HUES6 (cell line): Measurements from ENCODE around the gene MED16.

Experiments used
- H3K27ac ChIP-seq: 2 replicates; pipeline ENCODE4 v1.7.0; 2013; ENCODE audit warnings: low read depth, mild to moderate bottlenecking, low read length, inconsistent platforms
- H3K27me3 ChIP-seq: 2 replicates; pipeline ENCODE4 v1.6.1; 2013; ENCODE audit warnings: low read length; ENCODE audit not compliant: control insufficient read depth, insufficient read depth
- H3K36me3 ChIP-seq: 2 replicates; pipeline ENCODE4 v1.6.1; 2013; ENCODE audit warnings: low read length; ENCODE audit not compliant: control insufficient read depth, insufficient read depth
- H3K4me1 ChIP-seq: 2 replicates; pipeline ENCODE4 v1.6.1; 2013; ENCODE audit warnings: low read length; ENCODE audit not compliant: control insufficient read depth, insufficient read depth
- H3K4me3 ChIP-seq: 2 replicates; pipeline ENCODE4 v1.5.1; 2013; ENCODE audit warnings: low read depth, low read length
- H3K9ac ChIP-seq: one replicate; pipeline ENCODE4 v1.6.1; 2013; ENCODE audit warnings: mild to moderate bottlenecking, low read length
- H3K9me3 ChIP-seq: 2 replicates; pipeline ENCODE4 v1.6.1; 2013; ENCODE audit warnings: low read depth, low read length; ENCODE audit not compliant: control insufficient read depth, insufficient read depth

MED16 gene

GRCh38 chr19:934197-934840, 41.3 kb upstream of the MED16 start:
- Histone ChIP-seq H3K27ac (peak overlapping the region; percentile 96; the same call in 1 of the 2 replicates), H3K36me3 (peaks cover 58% of the 10 kb centered on the region), H3K9ac (no peak overlapping the region), H3K9me3 (no peaks in the 10 kb centered on the region), H3K4me3 (no peak overlapping the region), H3K27me3 (no peaks in the 10 kb centered on the region), H3K4me1 (peaks cover 25% of the 10 kb centered on the region)

DNA sequence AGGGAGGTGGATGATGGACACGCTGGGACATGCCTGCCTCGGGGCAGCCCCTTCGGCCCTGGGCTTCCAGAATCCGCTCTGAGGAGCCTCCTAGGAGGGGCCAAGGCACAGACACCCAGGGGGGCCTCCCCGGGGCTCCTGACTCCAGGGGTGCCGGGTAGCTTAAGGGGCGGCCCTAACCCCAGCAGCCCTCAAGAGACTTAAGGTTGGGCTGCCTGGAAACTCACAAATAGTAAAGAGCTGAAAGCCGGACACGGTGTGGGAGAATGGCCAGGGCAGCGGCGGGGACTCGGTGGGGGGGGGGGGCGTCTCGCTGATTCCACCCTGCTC, 40.5 kb upstream of the MED16 start:
- no peaks in the 10 kb centered on the region for H3K9me3 ChIP-seq
- peaks cover 28% of the 10 kb centered on the region for H3K4me1 ChIP-seq
- H3K4me3 ChIP-seq: no peak overlapping the region
- no peaks in the 10 kb centered on the region for H3K27me3 ChIP-seq
- peak overlapping the region; percentile 46 for H3K9ac ChIP-seq
- peaks cover 61% of the 10 kb centered on the region for H3K36me3 ChIP-seq
- H3K27ac ChIP-seq: peak overlapping the region; percentile 96

DNA sequence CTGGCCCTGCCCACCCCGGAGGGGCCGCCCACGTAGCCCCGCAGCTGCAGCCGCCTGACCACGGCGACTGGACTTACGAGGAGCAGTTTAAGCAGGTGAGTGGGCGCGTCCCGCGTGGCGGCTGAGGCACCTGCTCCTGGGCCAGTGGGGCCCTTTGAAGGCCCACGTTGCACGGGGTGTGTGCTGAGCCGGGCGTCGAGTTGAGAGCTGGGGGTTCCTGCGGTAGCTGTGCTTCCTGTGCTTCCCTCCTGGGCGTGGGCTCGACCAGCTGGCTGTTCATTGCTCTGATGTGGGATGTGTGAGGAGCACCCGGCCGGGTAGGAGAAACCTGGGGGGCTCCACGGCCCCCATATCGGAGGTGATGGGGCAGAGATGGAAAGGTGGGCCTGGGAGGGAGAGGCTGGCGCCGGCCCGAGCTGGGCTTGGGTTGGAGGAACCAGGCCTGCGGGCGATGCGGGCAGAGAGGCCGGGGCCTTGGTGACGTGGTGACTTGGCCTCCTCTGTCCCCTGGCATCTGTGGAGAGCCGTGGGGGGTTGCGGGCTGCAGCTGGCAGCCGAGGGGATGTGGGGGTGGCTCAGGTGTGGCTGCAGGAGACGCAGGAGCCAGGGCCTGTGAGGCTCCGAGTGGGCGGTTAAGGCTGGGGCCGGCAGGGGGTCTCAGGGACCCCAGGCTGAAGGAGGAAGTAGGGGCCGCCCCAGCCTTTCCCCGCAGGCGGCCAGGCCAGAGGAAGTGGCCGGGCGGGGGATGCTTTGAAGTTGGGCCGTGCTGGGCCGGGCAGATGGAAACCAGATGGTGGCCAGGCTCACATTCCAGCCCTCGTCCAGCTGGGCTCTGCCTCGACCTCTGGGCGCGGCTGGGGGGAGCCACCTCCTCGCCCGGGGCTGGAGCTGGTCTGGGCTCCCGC, 39.9 kb upstream of the MED16 start:
- Histone ChIP-seq H3K9me3 (no peaks in the 10 kb centered on the region), H3K27me3 (no peaks in the 10 kb centered on the region), H3K4me3 (no peak overlapping the region; the same call in 1 of the 2 replicates), H3K27ac (peak overlapping the region; percentile 96), H3K4me1 (peaks cover 32% of the 10 kb centered on the region), H3K9ac (peak overlapping the region; percentile 61), H3K36me3 (peaks cover 57% of the 10 kb centered on the region)

DNA sequence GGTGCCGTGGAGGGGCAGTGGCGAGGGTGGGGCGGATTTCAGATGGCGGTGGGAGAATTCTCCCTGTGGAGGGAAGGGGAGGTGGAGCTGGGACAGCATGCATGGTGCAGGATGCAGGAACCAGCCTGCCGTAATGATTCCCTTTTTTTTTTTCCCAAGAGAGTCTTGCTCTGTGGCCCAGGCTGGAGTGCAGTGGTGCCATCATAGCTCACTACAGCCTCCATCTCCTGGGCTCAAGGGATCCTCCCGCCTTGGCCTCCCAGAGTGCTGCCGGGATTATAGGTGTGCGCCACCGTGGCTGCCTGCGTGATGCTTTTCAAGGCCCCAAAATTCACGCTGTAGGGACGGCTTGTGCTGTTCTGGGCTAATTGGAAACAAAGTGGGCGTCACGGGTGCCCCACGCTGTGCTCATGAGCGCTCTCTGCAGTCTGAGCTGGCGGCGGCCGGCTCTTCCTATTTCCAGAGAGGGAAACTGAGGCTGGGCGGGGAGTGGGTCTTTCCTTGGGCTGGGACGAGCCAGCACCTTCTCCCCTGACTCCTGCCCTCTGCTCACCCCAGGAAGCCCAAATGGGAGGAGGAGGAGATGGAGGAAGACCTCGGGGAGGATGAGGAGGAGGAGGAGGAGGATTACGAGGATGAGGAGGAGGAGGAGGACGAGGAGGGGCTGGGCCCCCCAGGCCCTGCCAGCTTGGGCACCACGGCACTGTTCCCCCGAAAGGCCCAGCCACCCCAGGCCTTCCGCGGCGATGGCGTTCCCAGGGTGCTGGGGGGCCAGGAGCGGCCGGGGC, 39.1 kb upstream of the MED16 start:
- H3K4me3 ChIP-seq: no peak overlapping the region
- H3K27ac ChIP-seq: peak overlapping the region; percentile 96
- no peaks in the 10 kb centered on the region for H3K27me3 ChIP-seq
- peaks cover 52% of the 10 kb centered on the region for H3K36me3 ChIP-seq
- peak overlapping the region; percentile 61 for H3K9ac ChIP-seq
- H3K9me3 ChIP-seq: no peaks in the 10 kb centered on the region
- peaks cover 36% of the 10 kb centered on the region for H3K4me1 ChIP-seq

DNA sequence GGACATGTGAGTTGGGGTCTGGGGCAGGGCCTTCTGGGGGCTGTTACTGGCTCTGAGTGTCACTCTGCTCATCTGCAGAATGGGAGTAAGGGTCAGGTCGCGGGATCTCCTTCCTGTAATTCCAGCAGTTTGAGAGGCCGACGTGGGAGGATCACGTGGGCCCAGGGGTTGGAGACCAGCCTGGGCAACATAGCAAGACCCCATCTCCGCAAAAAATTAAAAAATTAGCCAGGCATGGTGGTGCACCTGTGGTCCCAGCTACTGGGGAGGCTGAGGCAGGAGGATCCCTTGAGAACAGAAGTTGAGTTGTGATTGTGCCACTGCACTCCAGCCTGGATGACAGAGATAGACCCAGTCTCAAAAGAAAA, 36.9 kb upstream of the MED16 start:
- H3K4me1 ChIP-seq: peaks cover 36% of the 10 kb centered on the region
- H3K9ac ChIP-seq: no peak overlapping the region
- H3K4me3 ChIP-seq: no peak overlapping the region
- no peaks in the 10 kb centered on the region for H3K27me3 ChIP-seq
- no peaks in the 10 kb centered on the region for H3K9me3 ChIP-seq
- H3K27ac ChIP-seq: no peak overlapping the region
- peaks cover 40% of the 10 kb centered on the region for H3K36me3 ChIP-seq

GRCh38 chr19:929203-929890, 36.4 kb upstream of the MED16 start:
- Histone ChIP-seq H3K27me3 (no peaks in the 10 kb centered on the region), H3K9ac (peak overlapping the region; percentile 10), H3K4me1 (peaks cover 32% of the 10 kb centered on the region), H3K27ac (no peak overlapping the region), H3K4me3 (no peak overlapping the region), H3K36me3 (peaks cover 38% of the 10 kb centered on the region), H3K9me3 (no peaks in the 10 kb centered on the region)

DNA sequence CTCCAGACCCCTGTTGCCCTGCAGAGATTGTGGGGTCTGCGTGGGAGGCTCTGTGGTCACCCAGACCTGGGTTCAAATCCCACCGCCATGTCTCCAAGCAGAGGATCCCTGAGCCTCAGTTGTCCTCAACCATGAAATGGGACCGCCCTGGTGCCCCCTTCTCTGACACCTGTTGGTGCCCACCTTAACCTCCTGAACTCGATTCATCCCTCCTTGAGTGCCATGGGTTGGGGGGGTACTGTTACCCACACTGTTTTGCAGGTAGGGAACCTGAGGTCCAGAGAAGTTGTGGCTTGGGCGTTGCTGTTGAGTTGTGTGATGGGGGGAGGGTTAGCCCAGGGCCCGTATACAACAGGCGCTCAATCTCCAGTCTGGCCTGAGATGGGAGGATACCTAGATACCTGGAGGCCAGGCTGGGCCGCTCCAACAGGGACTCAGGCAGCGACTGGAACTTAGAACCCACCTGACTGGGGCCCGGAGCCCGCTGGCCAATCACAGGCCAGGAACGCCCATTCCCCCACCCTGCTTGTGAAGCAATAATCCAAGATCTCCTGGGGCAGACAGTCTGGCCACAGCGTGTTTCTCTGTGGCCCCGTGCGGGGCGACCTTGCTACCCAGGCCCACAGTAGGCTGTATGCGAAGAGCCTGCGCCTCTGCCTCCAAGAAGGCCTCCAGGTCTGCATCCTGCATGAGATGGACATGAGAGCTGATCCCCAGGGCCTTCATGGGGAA, 35.6 kb upstream of the MED16 start:
- peak overlapping the region; percentile 97; the same call in 1 of the 2 replicates for H3K27ac ChIP-seq
- no peaks in the 10 kb centered on the region for H3K9me3 ChIP-seq
- no peaks in the 10 kb centered on the region for H3K27me3 ChIP-seq
- no peak overlapping the region for H3K4me3 ChIP-seq
- peaks cover 26% of the 10 kb centered on the region for H3K4me1 ChIP-seq
- peaks cover 37% of the 10 kb centered on the region for H3K36me3 ChIP-seq
- peak overlapping the region; percentile 10 for H3K9ac ChIP-seq

DNA sequence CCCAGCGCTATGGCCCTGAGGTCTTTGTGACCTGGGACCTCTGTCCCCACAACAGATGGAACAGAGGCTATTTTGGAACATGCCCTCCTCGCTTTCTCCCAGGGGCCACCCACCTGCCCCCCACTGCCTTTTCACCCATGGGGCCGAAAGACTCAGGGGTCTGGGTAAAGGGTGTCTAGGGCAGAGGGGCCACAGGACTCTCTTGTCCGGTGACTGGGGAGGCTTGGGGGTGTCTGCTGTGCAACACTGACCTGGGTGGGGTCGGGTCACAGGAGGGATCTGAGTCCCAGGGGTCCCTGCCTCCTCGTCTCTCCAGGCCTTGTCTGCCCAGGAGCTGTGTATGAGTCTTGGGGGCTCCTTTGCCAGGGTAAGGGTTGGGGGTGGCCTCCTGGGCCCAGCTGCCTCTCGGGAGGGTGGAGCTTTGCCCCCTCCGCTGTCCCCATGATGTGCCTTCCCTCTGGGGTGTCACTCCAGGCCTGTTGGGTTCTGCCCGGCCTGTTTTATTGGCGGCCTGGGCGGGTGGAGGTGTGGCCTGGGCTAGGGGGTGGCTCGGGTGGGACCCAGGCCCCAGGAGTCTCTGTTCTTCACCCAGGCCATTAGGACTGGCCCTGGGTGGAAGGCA, 34.9 kb upstream of the MED16 start:
- Histone ChIP-seq H3K4me3 (peak overlapping the region; percentile 65), H3K36me3 (peaks cover 36% of the 10 kb centered on the region), H3K4me1 (peaks cover 19% of the 10 kb centered on the region), H3K27ac (peak overlapping the region; percentile 97; the same call in 1 of the 2 replicates), H3K9me3 (no peaks in the 10 kb centered on the region), H3K27me3 (no peaks in the 10 kb centered on the region), H3K9ac (peak overlapping the region; percentile 78)

DNA sequence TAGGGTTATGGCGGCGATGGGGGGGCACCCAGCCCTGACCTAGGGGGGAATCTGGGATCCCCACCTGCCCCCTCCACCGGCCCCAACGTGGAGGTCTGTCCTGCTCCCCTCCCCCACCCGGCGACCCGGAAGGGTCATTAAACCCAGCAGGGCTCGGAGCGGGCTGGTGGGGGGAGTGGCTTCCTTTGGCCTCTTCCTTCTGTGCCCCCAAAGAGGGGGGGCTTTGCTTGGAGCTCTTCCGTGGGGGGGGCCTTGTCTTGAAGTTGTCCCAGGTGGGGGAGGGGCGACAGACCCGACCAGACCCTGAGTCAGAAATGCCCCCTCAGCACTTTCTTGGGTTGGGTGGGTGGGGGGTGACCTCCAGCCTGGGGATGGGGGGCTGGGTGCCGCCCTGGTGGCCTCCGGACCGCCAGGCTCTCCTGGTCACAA, 34.4 kb upstream of the MED16 start:
- Histone ChIP-seq H3K36me3 (peaks cover 31% of the 10 kb centered on the region), H3K27ac (peak overlapping the region; percentile 97; the same call in 1 of the 2 replicates), H3K9ac (peak overlapping the region; percentile 78), H3K4me3 (peak overlapping the region; percentile 65), H3K4me1 (peaks cover 14% of the 10 kb centered on the region), H3K27me3 (no peaks in the 10 kb centered on the region), H3K9me3 (no peaks in the 10 kb centered on the region)
